ENCODE data around the gene AOC3.

The AOC3 gene, protein sequence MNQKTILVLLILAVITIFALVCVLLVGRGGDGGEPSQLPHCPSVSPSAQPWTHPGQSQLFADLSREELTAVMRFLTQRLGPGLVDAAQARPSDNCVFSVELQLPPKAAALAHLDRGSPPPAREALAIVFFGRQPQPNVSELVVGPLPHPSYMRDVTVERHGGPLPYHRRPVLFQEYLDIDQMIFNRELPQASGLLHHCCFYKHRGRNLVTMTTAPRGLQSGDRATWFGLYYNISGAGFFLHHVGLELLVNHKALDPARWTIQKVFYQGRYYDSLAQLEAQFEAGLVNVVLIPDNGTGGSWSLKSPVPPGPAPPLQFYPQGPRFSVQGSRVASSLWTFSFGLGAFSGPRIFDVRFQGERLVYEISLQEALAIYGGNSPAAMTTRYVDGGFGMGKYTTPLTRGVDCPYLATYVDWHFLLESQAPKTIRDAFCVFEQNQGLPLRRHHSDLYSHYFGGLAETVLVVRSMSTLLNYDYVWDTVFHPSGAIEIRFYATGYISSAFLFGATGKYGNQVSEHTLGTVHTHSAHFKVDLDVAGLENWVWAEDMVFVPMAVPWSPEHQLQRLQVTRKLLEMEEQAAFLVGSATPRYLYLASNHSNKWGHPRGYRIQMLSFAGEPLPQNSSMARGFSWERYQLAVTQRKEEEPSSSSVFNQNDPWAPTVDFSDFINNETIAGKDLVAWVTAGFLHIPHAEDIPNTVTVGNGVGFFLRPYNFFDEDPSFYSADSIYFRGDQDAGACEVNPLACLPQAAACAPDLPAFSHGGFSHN

DNA sequence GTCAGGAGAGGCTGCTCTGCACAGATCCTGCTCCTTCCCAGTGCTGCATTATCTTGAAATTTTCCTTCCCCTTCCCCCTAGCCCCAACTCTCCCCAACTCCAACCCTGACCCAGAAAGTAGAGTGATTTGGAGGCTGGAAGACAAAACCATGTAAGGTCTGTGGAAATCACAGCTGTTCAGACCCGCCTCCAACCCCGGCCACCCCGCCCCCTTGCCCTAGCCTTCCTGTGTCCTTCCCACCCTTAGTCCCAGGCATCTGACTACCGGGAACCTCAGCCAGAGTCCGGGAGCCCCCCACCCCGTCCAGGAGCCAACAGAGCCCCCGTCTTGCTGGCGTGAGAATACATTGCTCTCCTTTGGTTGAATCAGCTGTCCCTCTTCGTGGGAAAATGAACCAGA, at the start of gene AOC3:
Gene AOC3, plus strand, starts transcription at position 246 of the 400 bp plus-strand sequence. Its CDS starts 145 bp downstream, at position 391.
- DNase-seq = no peak

DNA sequence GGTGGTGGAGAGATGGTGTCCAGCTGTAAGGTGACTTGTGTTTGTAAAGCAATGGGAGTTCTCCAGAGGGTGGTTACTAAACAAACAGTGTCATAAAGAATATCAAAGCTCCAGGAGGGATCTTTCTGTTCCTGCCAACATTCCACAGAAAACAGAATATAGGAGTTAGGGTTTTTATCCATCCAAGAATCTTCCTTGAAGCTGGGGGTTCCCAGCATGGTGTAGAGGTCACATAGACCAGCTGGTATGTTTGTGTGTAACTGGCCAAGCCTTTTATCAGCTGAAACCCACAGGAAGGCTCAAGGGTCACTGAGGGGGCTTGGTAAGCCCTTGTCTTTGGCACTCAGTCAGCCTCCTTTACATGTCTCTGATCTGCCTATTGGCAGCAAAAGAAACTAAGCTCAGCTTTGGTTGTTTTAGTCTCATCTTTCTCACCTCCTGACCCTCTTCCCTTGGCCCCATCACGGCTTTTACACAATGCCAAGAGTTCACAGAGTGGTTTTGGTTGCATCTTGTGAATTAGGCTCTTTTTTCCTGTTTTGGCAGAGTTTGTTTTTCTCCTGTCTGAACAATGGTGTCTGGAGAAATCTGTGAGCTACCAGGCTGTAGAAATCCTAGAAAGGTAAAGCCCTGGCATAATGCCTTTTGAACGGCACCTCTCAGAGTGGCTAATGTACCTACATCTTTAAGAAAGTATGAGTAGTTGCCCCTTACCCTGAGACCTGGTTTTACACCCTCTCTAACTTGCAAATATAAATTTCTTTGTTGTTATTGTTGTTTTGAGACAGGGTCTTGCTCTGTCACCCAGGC, 47.7 kb upstream of the AOC3 start:
- DNase-seq = no peak

DNA sequence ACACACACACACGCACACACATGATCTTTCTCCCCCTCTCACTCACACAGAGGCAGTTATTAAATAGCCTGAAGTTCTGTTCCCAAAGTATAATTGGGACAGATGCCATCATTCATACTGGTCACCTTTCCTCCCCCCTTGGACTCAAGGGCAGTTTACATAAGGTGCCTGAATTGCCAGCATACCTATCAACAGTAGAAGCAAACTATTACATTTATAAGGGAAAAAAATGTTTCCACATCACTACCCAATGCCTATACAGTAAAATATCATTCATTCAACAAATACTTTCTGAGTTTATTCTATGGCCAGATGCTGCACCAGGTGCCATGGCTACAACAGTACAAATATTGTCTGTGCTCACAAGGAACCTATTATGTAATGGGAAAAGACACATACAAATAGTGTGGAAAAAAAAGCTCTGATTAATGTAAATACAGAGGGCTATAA, 46.1 kb upstream of the AOC3 start:
- no peak for DNase-seq

DNA sequence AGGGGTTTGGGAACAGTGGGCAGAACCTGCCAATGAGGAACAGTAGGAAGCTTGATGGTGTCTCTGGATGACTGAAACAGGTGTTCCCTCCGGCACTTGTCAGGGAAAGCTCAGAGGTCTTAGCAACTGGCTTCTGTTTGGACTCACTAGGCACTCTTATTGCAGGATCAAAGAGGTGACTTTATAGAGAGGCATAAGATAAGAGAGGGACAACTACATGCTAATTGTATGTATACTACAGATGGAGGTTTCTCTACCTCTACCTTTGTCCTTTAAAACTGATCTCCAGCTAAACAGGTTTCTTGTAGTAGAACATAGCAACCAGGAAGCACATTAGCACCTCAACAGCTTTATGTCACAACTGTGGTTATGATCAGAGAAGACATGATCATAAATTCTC, 44.8 kb upstream of the AOC3 start:
- no peak for DNase-seq

DNA sequence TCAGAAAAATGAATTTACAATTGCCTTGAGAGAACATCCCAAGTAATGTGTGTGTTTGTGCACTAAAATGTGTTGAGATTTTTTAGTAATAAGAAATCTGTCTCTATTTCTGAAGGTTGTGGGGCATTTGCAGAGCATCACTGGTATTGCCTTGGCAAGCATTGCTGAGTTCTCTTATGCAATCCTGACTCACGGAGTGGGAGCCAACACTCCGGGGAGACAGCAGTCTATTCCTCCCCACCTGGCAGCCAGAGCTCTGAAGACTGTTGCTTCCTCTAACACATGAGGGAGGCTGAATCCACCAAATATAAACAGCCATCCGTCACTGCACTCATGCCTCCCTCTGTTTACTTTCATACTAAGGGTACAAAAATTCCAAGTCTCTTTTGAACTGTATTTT, 41.7 kb upstream of the AOC3 start:
- no peak for DNase-seq

DNA sequence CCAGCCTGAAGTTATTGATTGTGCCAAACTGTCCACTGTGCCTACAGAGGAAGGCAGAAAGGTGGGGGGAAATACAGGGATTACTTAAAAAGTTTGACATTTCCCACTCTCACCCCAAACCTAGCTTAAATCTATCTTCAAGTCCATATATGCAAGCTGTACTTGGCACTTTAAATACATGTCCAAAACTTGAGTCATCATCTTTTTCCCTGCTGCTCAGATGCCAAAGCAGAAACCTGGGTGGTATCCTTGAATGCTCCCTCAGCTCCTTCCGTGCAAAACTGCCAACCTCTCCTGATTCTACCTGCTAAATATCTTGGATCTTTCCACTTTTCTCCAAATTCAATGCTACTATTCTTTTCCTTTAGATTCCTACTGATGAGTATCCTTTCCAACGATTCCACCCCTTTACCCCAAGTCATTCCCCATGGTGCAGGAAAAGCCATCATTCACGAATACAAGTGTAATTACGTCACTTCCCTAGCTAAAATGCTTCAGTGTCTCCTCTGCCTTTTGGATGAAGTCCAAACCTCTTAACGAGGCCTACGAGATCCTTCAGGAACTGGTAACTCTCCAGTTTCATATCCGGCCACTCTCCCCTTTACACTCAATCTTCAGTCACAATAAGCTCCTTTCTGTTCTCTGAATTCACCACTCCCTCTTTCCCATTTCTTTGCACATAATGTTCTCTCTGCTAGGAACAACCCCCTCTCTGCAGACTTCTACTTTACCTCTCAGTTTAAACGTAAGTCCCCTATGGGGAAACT, 36.2 kb upstream of the AOC3 start:
- no peak for DNase-seq

DNA sequence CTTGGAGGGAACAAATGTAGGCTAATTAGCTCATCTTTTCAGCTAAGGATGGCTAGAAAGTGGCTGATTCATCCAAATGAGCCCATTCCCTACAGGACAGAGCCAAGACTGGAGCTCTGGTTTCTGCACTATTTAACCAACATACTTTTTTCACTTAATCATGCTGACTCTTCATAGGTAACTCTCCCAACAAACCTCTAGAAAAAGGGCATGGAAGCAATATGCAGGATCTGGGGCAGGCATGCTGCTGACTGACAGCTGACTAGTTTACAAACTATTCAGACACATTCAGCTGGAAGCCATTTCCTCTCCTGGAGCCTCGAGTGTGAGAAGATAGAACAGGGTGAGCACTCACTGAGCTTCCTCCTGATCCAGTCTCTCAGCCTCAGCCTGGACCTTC, 33.1 kb upstream of the AOC3 start:
- no peak for DNase-seq

DNA sequence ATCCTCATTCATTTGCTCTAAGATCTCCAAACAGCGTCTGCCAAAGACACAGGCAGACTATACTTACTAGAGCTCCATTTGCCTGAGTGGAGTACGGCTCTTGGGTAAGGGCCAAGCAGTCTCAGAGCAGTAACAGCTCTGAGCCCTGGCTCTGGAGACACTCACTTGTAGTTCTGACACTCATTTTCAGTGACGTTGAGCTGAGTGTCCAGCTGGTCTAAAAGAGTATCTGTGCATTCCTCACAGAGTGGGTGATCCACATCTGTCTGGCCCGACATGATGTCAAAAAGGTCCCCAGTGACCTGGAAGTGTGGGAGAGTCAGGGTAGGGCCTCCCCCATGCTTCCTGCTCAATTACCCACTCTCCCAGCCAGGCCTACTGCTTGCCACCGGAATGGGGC, 32.6 kb upstream of the AOC3 start:
- no peak for DNase-seq

DNA sequence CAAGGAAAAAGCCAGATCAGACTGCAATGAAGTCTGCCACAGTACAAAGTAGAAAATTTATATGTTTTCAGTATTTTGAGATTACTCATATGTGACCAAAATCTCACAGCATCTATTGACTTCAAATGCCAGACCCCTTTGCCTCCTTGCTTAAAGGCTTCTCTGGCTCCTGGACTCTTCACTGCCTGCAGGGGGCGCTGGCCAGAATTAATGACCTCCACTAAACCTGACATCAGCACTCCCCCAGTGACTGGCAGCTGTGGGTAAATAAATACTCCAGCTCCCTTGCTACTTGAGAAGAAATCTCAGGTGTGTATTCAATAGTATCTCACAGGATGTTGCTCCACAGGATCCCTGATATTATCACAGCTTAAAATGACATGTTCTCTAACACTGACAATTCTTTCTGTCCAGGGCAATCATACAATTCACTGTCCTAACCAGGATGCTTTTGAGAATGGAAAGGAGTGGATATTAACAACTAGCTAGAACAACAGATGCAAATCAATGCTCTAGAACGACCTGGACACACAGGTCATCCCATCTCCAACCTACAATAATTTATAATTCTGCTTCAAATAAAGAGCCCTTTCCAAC, 31.0 kb upstream of the AOC3 start:
- peak; percentile 73 for DNase-seq

DNA sequence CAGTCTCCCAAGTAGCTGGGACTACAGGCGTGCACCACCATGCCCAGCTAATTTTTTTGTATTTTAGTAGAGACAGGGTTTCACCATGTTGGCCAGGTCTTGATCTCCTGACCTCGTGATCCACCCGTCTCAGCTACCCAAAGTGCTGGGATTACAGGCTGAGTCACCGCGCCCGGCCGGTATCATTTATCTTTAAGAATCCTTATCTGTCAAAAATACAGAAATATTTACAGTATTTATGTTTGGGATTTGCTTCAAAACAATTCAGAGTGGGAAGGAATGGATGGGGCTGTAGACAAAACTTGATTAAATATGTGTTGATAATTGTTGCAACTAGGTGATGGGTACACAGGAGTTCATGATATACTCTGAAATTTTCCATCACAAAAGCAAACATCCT, 29.8 kb upstream of the AOC3 start:
- no peak for DNase-seq

DNA sequence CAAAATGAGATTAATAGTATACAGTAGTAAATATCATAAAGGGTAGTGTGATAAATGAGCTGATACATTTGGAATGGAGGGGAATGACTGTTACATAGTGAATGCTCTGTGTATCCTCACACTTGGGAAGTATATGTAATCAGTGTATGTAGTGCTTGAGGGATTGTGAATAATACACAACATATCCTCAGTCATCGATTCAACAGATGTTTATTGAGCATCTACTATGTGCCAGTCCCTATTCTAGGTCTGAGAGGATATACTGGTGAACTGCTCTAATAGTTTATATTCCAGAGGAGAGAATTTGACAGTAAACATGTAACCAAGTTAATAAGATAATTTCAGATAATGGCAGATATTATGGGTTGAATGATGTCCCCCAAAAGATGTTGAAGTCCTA, 23.5 kb upstream of the AOC3 start:
- DNase-seq = no peak

DNA sequence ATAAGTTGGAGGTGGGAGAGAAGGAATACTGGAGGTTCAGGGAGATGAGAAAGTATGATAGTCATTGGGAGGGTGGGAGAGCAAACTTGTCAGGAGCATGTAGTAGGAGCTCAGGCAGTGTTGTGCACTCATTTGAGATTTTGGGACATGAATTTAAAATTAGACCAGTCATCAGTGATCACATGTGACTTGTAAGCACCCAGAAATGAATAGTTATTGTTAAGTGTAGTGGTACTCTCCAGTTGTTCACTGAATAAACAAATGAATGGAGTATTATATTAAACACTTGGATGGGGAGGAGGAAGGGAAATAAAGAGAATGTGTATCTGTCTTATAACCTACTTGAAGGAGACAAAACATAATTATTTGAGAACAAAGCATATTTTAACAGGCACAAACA, 20.0 kb upstream of the AOC3 start:
- DNase-seq = no peak

DNA sequence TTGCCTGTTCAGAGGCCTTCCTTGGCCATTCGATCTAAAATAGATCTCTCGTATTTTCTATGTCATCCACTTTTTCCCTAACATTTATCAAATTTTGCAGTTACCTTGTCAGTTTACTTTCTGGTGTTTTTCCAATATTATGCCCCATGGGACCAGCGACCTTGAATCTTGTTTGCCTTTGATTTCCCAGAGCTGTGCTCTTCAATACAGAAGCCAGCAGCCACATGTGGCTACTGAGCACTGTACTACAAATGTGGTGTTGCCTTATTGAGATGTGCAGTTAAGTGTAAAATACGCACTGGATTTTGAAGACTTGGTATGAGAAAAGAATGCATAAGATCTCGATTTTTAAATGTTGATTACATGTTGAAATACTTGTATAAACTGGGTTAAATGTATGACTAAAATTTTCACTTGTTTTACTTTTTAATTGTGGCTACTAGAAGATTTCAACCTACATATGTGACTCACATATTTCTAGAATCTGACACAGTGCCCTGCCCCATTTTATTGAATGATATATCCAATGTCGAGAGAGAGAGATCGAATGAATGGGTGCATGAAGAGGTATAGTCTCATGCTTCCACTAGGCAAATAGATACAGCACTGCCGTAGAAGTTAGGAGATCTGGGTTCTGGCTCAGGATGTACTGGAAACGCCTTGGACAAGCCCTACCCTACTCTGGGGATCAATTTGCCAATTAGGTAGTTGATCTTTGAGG, 18.6 kb upstream of the AOC3 start:
- no peak for DNase-seq

DNA sequence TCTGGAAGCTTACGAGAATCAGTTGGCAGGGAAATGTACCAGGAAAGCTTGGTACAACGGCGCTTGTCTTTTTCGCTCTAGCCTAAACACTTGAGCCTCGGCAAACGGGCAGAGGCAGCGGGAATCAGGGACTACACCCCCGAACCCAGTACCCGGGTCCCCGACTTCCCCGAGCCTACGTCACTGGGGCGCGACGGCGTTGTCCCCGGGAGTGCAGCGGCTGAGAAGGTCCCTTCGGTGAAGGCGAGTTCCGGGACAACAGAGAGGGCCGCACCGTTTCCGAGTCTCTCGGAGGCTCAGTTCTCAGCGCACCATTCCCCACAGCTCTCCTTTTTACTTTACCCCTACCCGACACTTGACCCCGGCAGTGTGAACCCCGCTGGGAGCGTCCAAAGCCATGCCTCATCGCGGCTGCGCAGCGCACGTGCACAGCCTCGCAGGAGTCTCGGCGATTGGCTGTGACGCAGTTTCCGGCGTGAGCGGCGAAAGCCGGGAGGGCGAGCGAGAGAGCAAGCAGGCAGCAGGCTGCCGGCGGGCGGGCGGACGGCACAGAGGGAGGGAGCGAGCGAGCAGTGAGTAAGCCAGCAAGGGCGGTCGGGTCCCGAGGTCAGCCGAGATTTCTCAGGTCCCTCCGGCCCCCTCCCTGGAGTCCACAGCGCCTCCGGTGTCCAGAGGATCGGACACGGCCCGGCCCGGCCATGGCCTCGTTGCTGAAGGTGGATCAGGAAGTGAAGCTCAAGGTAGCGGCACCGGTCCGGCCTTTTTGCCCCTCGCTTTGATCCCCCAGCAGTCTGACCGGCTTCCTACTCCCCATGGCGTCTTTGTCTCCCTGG, 17.8 kb upstream of the AOC3 start, which contains the start of gene PSME3:
Gene PSME3, plus strand, starts transcription at position 464 of the 833 bp plus-strand sequence. Its CDS starts 235 bp downstream, at position 699.
- DNase-seq = peak; percentile 91

DNA sequence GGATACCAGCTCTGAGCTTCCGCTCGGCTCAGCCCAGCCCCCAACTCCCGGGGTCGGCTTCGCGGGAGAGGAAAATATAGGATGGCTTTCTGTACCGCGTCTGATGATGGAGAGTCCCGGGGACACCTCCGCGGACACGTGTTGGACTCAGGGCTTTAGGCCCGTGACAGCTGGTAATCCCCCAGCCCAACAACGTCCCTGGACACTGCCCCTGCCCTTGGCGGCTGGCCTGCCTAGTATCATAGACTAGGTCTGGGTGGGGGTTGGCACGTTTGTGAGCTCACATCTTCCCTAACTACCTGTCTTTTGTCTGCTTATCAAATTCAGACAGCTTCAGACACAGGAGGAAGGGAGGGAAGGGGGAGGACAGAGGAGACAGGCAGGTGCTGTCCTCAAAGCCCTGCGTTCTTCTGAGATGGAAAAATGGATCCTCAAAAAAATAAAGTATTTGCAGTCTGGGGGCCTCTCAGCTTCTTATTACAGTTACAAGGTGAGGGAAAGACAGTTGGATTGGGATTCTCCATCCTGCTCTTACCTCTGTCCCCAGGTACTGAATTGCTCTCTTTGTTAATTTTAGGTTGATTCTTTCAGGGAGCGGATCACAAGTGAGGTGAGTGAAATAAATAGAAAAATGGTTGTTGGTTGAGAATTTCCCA, 17.1 kb upstream of the AOC3 start:
- no peak for DNase-seq

DNA sequence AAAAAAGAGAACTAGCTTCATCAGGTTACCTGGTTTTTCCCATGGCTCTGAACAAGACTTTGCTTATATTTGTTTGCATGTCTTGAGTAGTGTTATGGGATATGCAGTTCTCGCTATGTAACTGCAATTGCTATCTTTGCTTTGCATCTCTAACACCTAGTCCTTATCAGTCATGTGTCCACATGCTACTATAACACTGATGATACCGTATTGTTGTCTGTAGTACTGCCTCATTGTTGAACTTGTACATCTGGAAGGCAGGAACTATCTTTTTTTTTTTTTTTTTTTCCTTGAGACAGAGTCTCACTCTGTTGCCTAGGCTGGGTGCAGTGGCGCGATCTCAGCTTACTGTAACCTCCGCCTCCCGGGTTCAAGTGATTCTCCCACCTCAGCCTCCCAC, 15.3 kb upstream of the AOC3 start:
- DNase-seq = no peak

DNA sequence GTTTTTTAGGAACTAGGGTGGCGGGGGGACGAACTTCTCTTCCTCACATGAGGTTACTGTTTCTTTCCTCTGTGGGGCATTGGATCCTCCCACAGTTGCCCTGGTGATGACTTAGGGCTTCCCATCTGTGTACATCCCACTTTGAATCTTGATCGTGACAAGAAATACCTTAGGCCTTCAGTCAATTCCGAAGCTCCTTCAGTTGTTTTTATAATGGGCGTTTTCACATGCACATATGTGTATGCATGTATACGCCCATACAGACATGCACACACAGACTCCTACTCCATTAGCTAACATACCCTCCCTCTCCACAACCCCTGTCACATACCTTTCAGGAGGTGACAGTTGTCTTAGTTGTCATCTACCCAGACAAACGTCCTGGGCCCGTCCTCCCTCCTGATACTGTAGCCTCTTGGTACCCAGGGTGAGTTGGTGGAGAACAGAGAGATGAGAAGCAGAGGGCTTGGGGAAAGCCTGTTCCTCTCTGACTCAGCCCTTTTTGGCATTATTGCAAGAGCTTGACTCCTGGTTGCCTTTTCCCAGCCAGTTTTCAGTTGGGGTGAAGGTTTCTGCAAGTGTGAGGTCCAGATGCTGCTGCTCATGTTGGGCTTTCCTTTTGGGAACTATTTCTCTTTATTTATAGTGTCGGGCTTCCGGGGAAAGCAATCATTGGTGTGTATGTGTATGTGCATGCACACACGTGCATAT, 8.9 kb upstream of the AOC3 start:
- no peak for DNase-seq

DNA sequence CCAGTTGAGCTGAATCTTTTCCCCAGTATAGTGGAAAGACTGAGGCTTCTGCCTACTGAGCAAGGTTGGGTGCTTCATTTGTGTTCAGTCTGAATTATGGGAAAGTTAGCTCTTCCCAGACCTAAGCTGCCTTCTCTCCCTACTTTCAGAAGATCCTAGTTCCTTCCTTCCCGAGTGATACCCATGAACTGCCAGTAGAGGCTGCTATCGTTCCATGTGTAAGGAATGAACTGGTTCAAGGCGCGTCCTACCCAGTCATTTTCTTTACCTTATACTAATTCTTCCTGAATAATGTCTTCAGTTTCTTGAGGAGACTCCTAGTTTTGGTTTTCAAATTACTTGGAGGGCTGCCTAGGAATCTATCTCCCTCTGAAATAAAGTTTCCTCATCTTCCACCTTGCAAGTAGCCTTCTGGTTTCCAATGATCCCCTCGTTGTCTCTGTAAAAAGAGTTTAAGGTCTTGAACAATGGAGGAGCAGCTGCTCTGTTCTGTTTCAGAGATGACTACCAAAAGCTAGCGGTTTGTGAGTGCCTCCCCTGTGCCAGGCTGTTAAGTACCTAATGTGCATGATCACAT, 7.6 kb upstream of the AOC3 start:
- DNase-seq = peak; percentile 25

DNA sequence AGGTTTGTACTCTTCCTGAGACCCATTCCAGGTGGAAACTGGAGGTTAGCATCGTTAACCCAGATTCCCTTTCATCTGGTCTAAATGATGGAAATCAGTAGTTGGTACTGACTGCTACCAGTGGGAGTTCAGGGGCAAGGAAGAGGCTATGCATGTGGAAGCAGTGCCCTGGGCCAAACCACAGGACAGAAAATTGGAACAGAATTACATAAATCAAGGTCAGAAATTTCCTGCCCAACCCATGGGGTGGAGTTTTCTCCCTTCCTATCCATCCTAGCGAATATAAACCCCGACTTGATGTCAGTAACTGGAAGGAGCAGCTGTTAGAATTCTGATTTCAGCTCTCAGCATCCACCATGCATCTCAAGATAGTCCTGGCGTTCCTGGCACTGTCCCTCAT, 6.7 kb upstream of the AOC3 start, which contains the start of gene AOC2:
Gene AOC2, plus strand, starts transcription at position 310 of the 400 bp plus-strand sequence. Its CDS starts 47 bp downstream, at position 357.
- no peak for DNase-seq

Data from CD4-positive, alpha-beta T cell treated with Interleukin-10 for 1 hour (primary cell).